Measurements from ENCODE around the gene MRPL24. TPM values are rescaled to one million over a fixed set of nuclear protein-coding genes. Genes with fewer than 3 reads are reported as not detected.

The MRPL24 gene
- total and polyA plus RNA-seq, 2 of the 8 experiments (the other 6 are each of a cell fraction or from before 2014, with no cell fraction given) = 29.7 to 35.2 TPM

GRCh38 chr1:156705321-156705917 is 35.5 kb downstream of the MRPL24 start, which contains the start of gene CRABP2 (continued):
- no peak for TF ChIP-seq BCL11A (IDR thresholded peaks at IDR 0.05; ENCODE audit: low read depth in 2 of 2, low read length in 2 of 2)
- TF ChIP-seq SRF (IDR thresholded peaks at IDR 0.05; ENCODE audit: low read depth, low read length) = no peak
- TF ChIP-seq TEAD4 (IDR thresholded peaks at IDR 0.05; ENCODE audit: low read depth, low read length) = no peak
- TF ChIP-seq E2F6 (IDR thresholded peaks at IDR 0.05) = peak; percentile 6; the same call in 1 of the 2 replicates
- TF ChIP-seq CHD1 (IDR thresholded peaks at IDR 0.05; ENCODE audit: low read depth, low read length) = no peak
- TF ChIP-seq KDM5A (IDR thresholded peaks at IDR 0.05; ENCODE audit: low read length) = no peak
- TF ChIP-seq TBP (IDR thresholded peaks at IDR 0.05; ENCODE audit: low read depth, low read length) = peak; percentile 78
- TF ChIP-seq RBBP5 (IDR thresholded peaks at IDR 0.05; ENCODE audit: borderline replicate concordance, low read depth, low read length) = no peak; the same call in 1 of the 2 replicates
- no peak for TF ChIP-seq POU5F1 (IDR thresholded peaks at IDR 0.05; ENCODE audit: low read depth, low read length)
- no peak for TF ChIP-seq MAX (IDR thresholded peaks at IDR 0.05)
- TF ChIP-seq SP4 (IDR thresholded peaks at IDR 0.05; ENCODE audit: low read length) = no peak
- no peak for TF ChIP-seq JUND (IDR thresholded peaks at IDR 0.05; ENCODE audit: low read length)
- peak; percentile 19 to 53; a peak in 2 of 3 replicates for TF ChIP-seq POLR2A (IDR thresholded peaks at IDR 0.05; ENCODE audit: control extremely low read depth in 1 of 2, low read depth in 2 of 2, low read length in 2 of 2)
- TF ChIP-seq CTCF (IDR thresholded peaks at IDR 0.05; ENCODE audit: control extremely low read depth in 1 of 3, insufficient read depth in 1 of 3, low read depth in 1 of 3, low read length in 3 of 3) = 0 out of 4 replicates have a peak, but pooled peaks of 1 of the 3 experiments have one; percentile 0
- peak; percentile 31; the same call in 1 of the 2 replicates for TF ChIP-seq BACH1 (IDR thresholded peaks at IDR 0.05; ENCODE audit: low read length)

Data from H1 (cell line).